Activated naive CD8-positive, alpha-beta T cell treated with anti-CD3 and anti-CD28 coated beads, Interleukin-2, amount 10 ng/mL, durations not matched to agents 7 days and 5 days (primary cell): ENCODE data around the gene LYRM4. TPM values are rescaled to one million over a fixed set of nuclear protein-coding genes. Genes with fewer than 3 reads are reported as not detected.
"Not testable (repeated sequence)": the region's sequence is repeated elsewhere in the genome, so short reads cannot be mapped to it uniquely, and the experiment has no call there.

Experiments used
- ATAC-seq: fragments of 150-1000 bp; cut with Tn5 transposase; one replicate; pipeline ENCODE4 v1.10.0; 2021; ENCODE audit warnings: low read depth, moderate library complexity
- POLR2A ChIA-PET: fragments of 350-600 bp; sonication (Branson Sonifier 250); formaldehyde crosslinking; loops from one replicate; lab custom pipeline; 2021; ENCODE audit warnings: antibody characterized with exemption; lab: Charles Lee
- DNase-seq: peaks from one replicate; pipeline ENCODE4 v3.0.0; 2021
- H3K27ac Mint-ChIP-seq: one replicate; pipeline ENCODE4 v1.8.0; 2022; ENCODE audit warnings: mild to moderate bottlenecking, mixed read lengths
- H3K27me3 Mint-ChIP-seq: one replicate; pipeline ENCODE4 v1.8.0; 2022; ENCODE audit warnings: mild to moderate bottlenecking, moderate library complexity, mixed read lengths
- H3K36me3 Mint-ChIP-seq: one replicate; pipeline ENCODE4 v1.8.0; 2021; ENCODE audit warnings: mild to moderate bottlenecking, mixed read lengths
- H3K4me1 Mint-ChIP-seq: one replicate; pipeline ENCODE4 v1.8.0; 2021; ENCODE audit warnings: mixed read lengths
- H3K4me3 Mint-ChIP-seq: one replicate; pipeline ENCODE4 v1.8.0; 2022; ENCODE audit warnings: mild to moderate bottlenecking, moderate library complexity, mixed read lengths
- H3K9me3 Mint-ChIP-seq: one replicate; pipeline ENCODE4 v1.8.0; 2021; ENCODE audit warnings: mixed read lengths
- total RNA-seq, 2 experiments: library from RNA; stranded (reverse); gene quantifications; one replicate each; pipeline ENCODE4 v1.2.3, GENCODE V29; 2021

LYRM4 gene
- total RNA-seq, 2 experiments from 2014 or later, result 26.5 to 27.1 TPM

GRCh38 chr6:5078121-5078669 lies 182.6 kb downstream of the LYRM4 start:
- H3K36me3 Mint-ChIP-seq, result no peaks in the 10 kb centered on the region
- H3K27ac Mint-ChIP-seq, result no peak overlapping the region
- H3K27me3 Mint-ChIP-seq, result peaks cover 23% of the 10 kb centered on the region
- POLR2A ChIA-PET, result no interaction called here
- H3K9me3 Mint-ChIP-seq, result peaks cover 4% of the 10 kb centered on the region
- no peak for DNase-seq
- H3K4me1 Mint-ChIP-seq, result no peaks in the 10 kb centered on the region
- ATAC-seq, result no peak
- H3K4me3 Mint-ChIP-seq, result no peak overlapping the region

- POLR2A ChIA-PET, result no interaction called here
- Mint-ChIP-seq H3K4me3 (no peak overlapping the region), H3K27ac (no peak overlapping the region), H3K27me3 (peaks cover 14% of the 10 kb centered on the region), H3K4me1 (peaks cover 2% of the 10 kb centered on the region), H3K36me3 (no peaks in the 10 kb centered on the region), H3K9me3 (peaks cover 4% of the 10 kb centered on the region)
- no peak for DNase-seq
- no peak for ATAC-seq
Measured at GRCh38 chr6:5076931-5077330, 183.8 kb downstream of the LYRM4 start.

- Mint-ChIP-seq H3K4me1 (peaks cover 2% of the 10 kb centered on the region), H3K4me3 (no peak overlapping the region), H3K27ac (no peak overlapping the region), H3K27me3 (peaks cover 2% of the 10 kb centered on the region), H3K9me3 (peaks cover 4% of the 10 kb centered on the region), H3K36me3 (no peaks in the 10 kb centered on the region)
- POLR2A ChIA-PET, result no interaction called here
- DNase-seq, result no peak
- ATAC-seq, result no peak
Measured at GRCh38 chr6:5073992-5074391, 186.8 kb downstream of the LYRM4 start.

GRCh38 chr6:5072440-5072839 lies 188.3 kb downstream of the LYRM4 start:
- no peak overlapping the region for H3K27ac Mint-ChIP-seq
- H3K4me1 Mint-ChIP-seq, result peaks cover 2% of the 10 kb centered on the region
- peaks cover 4% of the 10 kb centered on the region for H3K9me3 Mint-ChIP-seq
- no peak overlapping the region for H3K4me3 Mint-ChIP-seq
- POLR2A ChIA-PET, result no interaction called here
- ATAC-seq (no peak), DNase-seq (no peak)
- H3K27me3 Mint-ChIP-seq, result peaks cover 2% of the 10 kb centered on the region
- H3K36me3 Mint-ChIP-seq, result no peaks in the 10 kb centered on the region

- Mint-ChIP-seq H3K4me3 (no peak overlapping the region), H3K4me1 (peaks cover 2% of the 10 kb centered on the region), H3K9me3 (peaks cover 4% of the 10 kb centered on the region), H3K27ac (no peak overlapping the region), H3K36me3 (no peaks in the 10 kb centered on the region), H3K27me3 (peaks cover 2% of the 10 kb centered on the region)
- POLR2A ChIA-PET, result no interaction called here
- no peak for DNase-seq
- no peak for ATAC-seq
Measured at GRCh38 chr6:5071216-5071615, 189.5 kb downstream of the LYRM4 start.

GRCh38 chr6:5068153-5068751 lies 192.5 kb downstream of the LYRM4 start:
- Mint-ChIP-seq H3K4me3 (no peak overlapping the region), H3K9me3 (no peaks in the 10 kb centered on the region), H3K4me1 (peaks cover 2% of the 10 kb centered on the region), H3K27ac (no peak overlapping the region), H3K27me3 (peaks cover 7% of the 10 kb centered on the region), H3K36me3 (no peaks in the 10 kb centered on the region)
- DNase-seq (no peak), ATAC-seq (no peak)
- POLR2A ChIA-PET, result no interaction called here

- Mint-ChIP-seq H3K9me3 (no peaks in the 10 kb centered on the region), H3K4me3 (no peak overlapping the region), H3K27ac (no peak overlapping the region), H3K27me3 (peaks cover 5% of the 10 kb centered on the region), H3K4me1 (no peaks in the 10 kb centered on the region), H3K36me3 (no peaks in the 10 kb centered on the region)
- POLR2A ChIA-PET, result no interaction called here
- no peak for ATAC-seq
- no peak for DNase-seq
Measured at GRCh38 chr6:5067305-5067704, 193.4 kb downstream of the LYRM4 start.

GRCh38 chr6:5066456-5067093 lies 194.2 kb downstream of the LYRM4 start:
- Mint-ChIP-seq H3K27ac (no peak overlapping the region), H3K4me1 (no peaks in the 10 kb centered on the region), H3K4me3 (no peak overlapping the region), H3K9me3 (no peaks in the 10 kb centered on the region), H3K36me3 (no peaks in the 10 kb centered on the region), H3K27me3 (peaks cover 5% of the 10 kb centered on the region)
- DNase-seq (no peak), ATAC-seq (no peak)
- POLR2A ChIA-PET, result no interaction called here

GRCh38 chr6:5063617-5064016 lies 197.1 kb downstream of the LYRM4 start:
- H3K36me3 Mint-ChIP-seq, result no peaks in the 10 kb centered on the region
- H3K9me3 Mint-ChIP-seq, result no peaks in the 10 kb centered on the region
- no peak for DNase-seq
- POLR2A ChIA-PET, result no interaction called here
- H3K4me3 Mint-ChIP-seq, result no peak overlapping the region
- peaks cover 5% of the 10 kb centered on the region for H3K27me3 Mint-ChIP-seq
- H3K27ac Mint-ChIP-seq, result no peak overlapping the region
- H3K4me1 Mint-ChIP-seq, result no peaks in the 10 kb centered on the region
- no peak for ATAC-seq

- POLR2A ChIA-PET, result no interaction called here
- H3K9me3 Mint-ChIP-seq, result no peaks in the 10 kb centered on the region
- DNase-seq (no peak), ATAC-seq (no peak)
- peaks cover 7% of the 10 kb centered on the region for H3K27me3 Mint-ChIP-seq
- H3K4me1 Mint-ChIP-seq, result no peaks in the 10 kb centered on the region
- no peak overlapping the region for H3K4me3 Mint-ChIP-seq
- no peak overlapping the region for H3K27ac Mint-ChIP-seq
- H3K36me3 Mint-ChIP-seq, result no peaks in the 10 kb centered on the region
Measured at GRCh38 chr6:5061152-5061551, 199.6 kb downstream of the LYRM4 start.

GRCh38 chr6:5060439-5060838 lies 200.3 kb downstream of the LYRM4 start:
- H3K36me3 Mint-ChIP-seq, POLR2A ChIA-PET, DNase-seq, ATAC-seq, H3K27me3 Mint-ChIP-seq, H3K4me1 Mint-ChIP-seq, H3K4me3 Mint-ChIP-seq, H3K27ac Mint-ChIP-seq, H3K9me3 Mint-ChIP-seq: not testable (repeated sequence)

- Mint-ChIP-seq H3K27me3 (peaks cover 5% of the 10 kb centered on the region), H3K9me3 (no peaks in the 10 kb centered on the region), H3K4me3 (no peak overlapping the region), H3K4me1 (no peaks in the 10 kb centered on the region), H3K27ac (no peak overlapping the region), H3K36me3 (no peaks in the 10 kb centered on the region)
- ATAC-seq, result no peak
- DNase-seq, result no peak
- POLR2A ChIA-PET, result no interaction called here
Measured at GRCh38 chr6:5059036-5059896, 201.5 kb downstream of the LYRM4 start.
